HCT116 (cell line): ENCODE data around the gene DAAM2. TPM values are rescaled to one million over a fixed set of nuclear protein-coding genes. Genes with fewer than 3 reads are reported as not detected.

Source experiments
- ATAC-seq: fragments of 200-7000 bp; cut with Tn5 transposase; 2 replicates; pipeline ENCODE4 v1.9.1; 2020; ENCODE audit warnings: mild to moderate bottlenecking, moderate library complexity
- BruUV-seq: library from RNA; stranded (reverse); fragments of 400-500 nt; replicated peaks from 2 replicates; lab custom pipeline; 2021; lab: Mats Ljungman, UMichigan
- CTCF ChIA-PET: fragments of 300-600 bp; sonication (Branson Sonifier 250); formaldehyde crosslinking; loops from one replicate; lab custom pipeline; 2021; ENCODE audit warnings: antibody characterized with exemption; lab: Charles Lee
- POLR2A ChIA-PET: fragments of 300-600, 350-600 bp; sonication (Branson Sonifier 250); formaldehyde crosslinking; loops from one replicate; lab custom pipeline; 2021; ENCODE audit warnings: antibody characterized with exemption; lab: Charles Lee
- RAD21 ChIA-PET, 2 experiments: fragments of 300-600 bp; sonication (Branson Sonifier 250); formaldehyde crosslinking; loops; one replicate each; lab custom pipeline; 2023; ENCODE audit warnings: low total read pairs in 2 of 2; ENCODE audit not compliant: uncharacterized antibody in 2 of 2, unreplicated experiment in 2 of 2, low non-redundant PET in 1 of 2; lab: Charles Lee
- DNase-seq: peaks from one replicate; pipeline ENCODE4 v3.0.0-alpha.2; 2010; ENCODE audit warnings: low read depth, low spot score
- H2AFZ ChIP-seq: fragments of 200-600 bp; shearing (Covaris generic), sonication (generic); 2 replicates; pipeline ENCODE4 v1.6.1; 2017; ENCODE audit warnings: low read depth, mixed run types, mixed read lengths, antibody characterized with exemption, low read length; ENCODE audit not compliant: poor library complexity, severe bottlenecking
- H3K27ac ChIP-seq: 2 replicates; pipeline ENCODE4 v1.5.1; 2012; ENCODE audit warnings: low read depth, low read length
- H3K27me3 ChIP-seq: fragments of 200-600 bp; sonication (generic); 2 replicates; pipeline ENCODE4 v1.6.1; 2016; ENCODE audit warnings: mixed run types, low read length, mixed read lengths; ENCODE audit not compliant: insufficient read depth
- H3K36me3 ChIP-seq, 2 experiments: fragments of 200-500 bp in 1 of 2; fragments of 200-600 bp in 1 of 2; sonication (Bioruptor generic) in 1 of 2; sonication (generic) in 1 of 2; 2 replicates each; pipeline versions ENCODE4 v1.5.1 to v1.6.1; 2014 to 2016; ENCODE audit warnings: low read length in 2 of 2, inconsistent platforms in 1 of 2, mixed read lengths in 1 of 2, mixed run types in 1 of 2; ENCODE audit not compliant: insufficient read depth in 2 of 2, control insufficient read depth in 1 of 2
- H3K4me1 ChIP-seq, 2 experiments: fragments of 200-600 bp in 1 of 2; sonication (generic) in 1 of 2; 2 replicates each; pipeline versions ENCODE4 v1.5.1 to v1.6.1; 2012 to 2017; ENCODE audit warnings: low read length in 2 of 2, inconsistent platforms in 1 of 2, mild to moderate bottlenecking in 1 of 2, mixed read lengths in 1 of 2, mixed run types in 1 of 2, moderate library complexity in 1 of 2; ENCODE audit not compliant: insufficient read depth in 2 of 2, control insufficient read depth in 1 of 2
- H3K4me2 ChIP-seq: fragments of 200-600 bp; sonication (generic); 2 replicates; pipeline ENCODE4 v1.6.1; 2017; ENCODE audit warnings: mixed run types, low read length, mixed read lengths
- H3K4me3 ChIP-seq, 2 experiments: fragments of 200-600 bp in 1 of 2; sonication (generic) in 1 of 2; replicated peaks in 1 of 2; 2 replicates each; pipeline ENCODE4 v1.5.1; 2011 to 2016; ENCODE audit warnings: low read length in 2 of 2, control low read depth in 1 of 2, low read depth in 1 of 2, mild to moderate bottlenecking in 1 of 2, mixed read lengths in 1 of 2, mixed run types in 1 of 2
- H3K79me2 ChIP-seq: fragments of 200-600 bp; sonication (generic); 2 replicates; pipeline ENCODE4 v1.6.1; 2017; ENCODE audit warnings: mild to moderate bottlenecking, mixed run types, low read length, moderate library complexity, mixed read lengths; ENCODE audit not compliant: insufficient read depth
- H3K9ac ChIP-seq: fragments of 200-600 bp; sonication (generic); 2 replicates; pipeline ENCODE4 v1.6.1; 2016; ENCODE audit warnings: low read length, mixed read lengths
- H3K9me2 ChIP-seq: fragments of 200-600 bp; sonication (generic), shearing (Covaris generic); 2 replicates; pipeline ENCODE4 v1.6.1; 2017; ENCODE audit warnings: mixed run types, mild to moderate bottlenecking, moderate library complexity; ENCODE audit not compliant: insufficient read depth
- H3K9me3 ChIP-seq, 2 experiments: fragments of 200-500 bp in 1 of 2; fragments of 200-600 bp in 1 of 2; sonication (Bioruptor generic) in 1 of 2; sonication (generic) in 1 of 2; 2 replicates each; pipeline ENCODE4 v1.6.1; 2014 to 2017; ENCODE audit warnings: low read length in 2 of 2, mixed read lengths in 2 of 2, inconsistent platforms in 1 of 2, low read depth in 1 of 2, mild to moderate bottlenecking in 1 of 2, mixed run types in 1 of 2, moderate library complexity in 1 of 2; ENCODE audit not compliant: control insufficient read depth in 1 of 2, insufficient read depth in 1 of 2
- H4K20me1 ChIP-seq: fragments of 200-600 bp; sonication (generic), shearing (Covaris generic); 2 replicates; pipeline ENCODE4 v1.6.1; 2017; ENCODE audit warnings: mixed run types, mild to moderate bottlenecking, moderate library complexity; ENCODE audit not compliant: insufficient read depth
- CBX3 ChIP-seq: IDR thresholded peaks from 2 replicates; pipeline ENCODE4 v1.6.1; 2012; ENCODE audit warnings: low read depth
- CTCF ChIP-seq, 3 experiments: fragments of 200-600 bp in 1 of 3; sonication (generic) in 1 of 3; IDR thresholded peaks in 2 of 3; conservative IDR thresholded peaks in 1 of 3; 2 replicates each; pipeline ENCODE4 v1.5.1; 2012 to 2017; ENCODE audit warnings: low read depth in 2 of 3, low read length in 2 of 3, antibody characterized with exemption in 1 of 3, borderline replicate concordance in 1 of 3, control low read depth in 1 of 3, mild to moderate bottlenecking in 1 of 3, mixed read lengths in 1 of 3, mixed run types in 1 of 3, moderate library complexity in 1 of 3; ENCODE audit not compliant: insufficient read depth in 1 of 3
- FOSL1 ChIP-seq: IDR thresholded peaks from 2 replicates; pipeline ENCODE4 v1.6.1; 2012; ENCODE audit warnings: low read depth
- POLR2A ChIP-seq: IDR thresholded peaks from 2 replicates; pipeline ENCODE4 v1.7.0; 2011; ENCODE audit warnings: borderline replicate concordance; ENCODE audit not compliant: insufficient read depth, insufficient read length; ENCODE audit errors: extremely low read depth
- POLR2AphosphoS5 ChIP-seq: IDR thresholded peaks from 2 replicates; pipeline ENCODE4 v1.6.1; 2011; ENCODE audit warnings: mild to moderate bottlenecking, low read depth, low read length, moderate library complexity
- RAD21 ChIP-seq: IDR thresholded peaks from 2 replicates; pipeline ENCODE4 v1.6.1; 2012; ENCODE audit warnings: low read depth, mild to moderate bottlenecking
- SIN3A ChIP-seq: IDR thresholded peaks from 2 replicates; pipeline ENCODE4 v1.6.1; 2012; ENCODE audit warnings: low read depth
- SP1 ChIP-seq: IDR thresholded peaks from 2 replicates; pipeline ENCODE4 v1.6.1; 2012; ENCODE audit warnings: low read depth
- SRF ChIP-seq: IDR thresholded peaks from 2 replicates; pipeline ENCODE4 v1.6.1; 2012; ENCODE audit warnings: low read depth
- TCF7L2 ChIP-seq: IDR thresholded peaks from 2 replicates; pipeline ENCODE4 v1.7.0; 2011; ENCODE audit warnings: borderline replicate concordance, inconsistent platforms; ENCODE audit not compliant: insufficient read depth, insufficient read length; ENCODE audit errors: extremely low read depth
- YY1 ChIP-seq: IDR thresholded peaks from 2 replicates; pipeline ENCODE4 v1.6.1; 2011; ENCODE audit warnings: low read length, low read depth, moderate library complexity, mild to moderate bottlenecking; ENCODE audit not compliant: insufficient replicate concordance; ENCODE audit errors: extremely low read depth
- ZFX ChIP-seq: fragments of 450-650 bp; IDR thresholded peaks from 2 replicates; pipeline ENCODE4 v1.6.1; 2017
- ZNF274 ChIP-seq: fragments of 200-500 bp; sonication (Bioruptor generic); IDR thresholded peaks from 2 replicates; pipeline ENCODE4 v1.6.1; 2014; ENCODE audit warnings: mild to moderate bottlenecking, low read depth, low read length, inconsistent platforms
- intact Hi-C: fragments of 100-400 bp; cut with micrococcal nuclease; formaldehyde crosslinking; loops from 2 replicates; pipeline ENCODE4 v1.10.0; 2022
- total RNA-seq: library from RNA; stranded (reverse); gene quantifications from one replicate; pipeline ENCODE4 v1.2.1, GENCODE V29; 2021; ENCODE audit not compliant: unreplicated experiment
- TF ChIP-seq, protein P1 (sequence below): IDR thresholded peaks from 2 replicates; pipeline ENCODE4 v1.6.1; 2012
- TF ChIP-seq, protein P2 (sequence below): IDR thresholded peaks from 2 replicates; pipeline ENCODE4 v1.6.1; 2012
- TF ChIP-seq, protein P3 (sequence below): IDR thresholded peaks from 2 replicates; pipeline ENCODE4 v1.6.1; 2012; ENCODE audit warnings: low read depth
- TF ChIP-seq, protein P4 (sequence below): IDR thresholded peaks from 2 replicates; pipeline ENCODE4 v1.6.1; 2011; ENCODE audit warnings: mild to moderate bottlenecking, low read length, moderate library complexity; ENCODE audit not compliant: insufficient replicate concordance; ENCODE audit errors: extremely low read depth

Gene DAAM2
- total RNA-seq, 1 experiment from 2014 or later: not detected

- TF ChIP-seq, protein P1, sequence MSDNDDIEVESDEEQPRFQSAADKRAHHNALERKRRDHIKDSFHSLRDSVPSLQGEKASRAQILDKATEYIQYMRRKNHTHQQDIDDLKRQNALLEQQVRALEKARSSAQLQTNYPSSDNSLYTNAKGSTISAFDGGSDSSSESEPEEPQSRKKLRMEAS: no peak
These were observed 36.9 kb upstream of the DAAM2 start (continued) for GRCh38 chr6:39755231-39755630.

- ChIA-PET CTCF (no interaction called here), RAD21 (no interaction called here), POLR2A (no interaction called here)
- ATAC-seq (no peak), DNase-seq (no peak)
- no peaks in the 10 kb centered on the region for H3K79me2 ChIP-seq
- no peaks in the 10 kb centered on the region for H3K36me3 ChIP-seq
- no peak overlapping the region for H2AFZ ChIP-seq
- H3K9me2 ChIP-seq: no peaks in the 10 kb centered on the region
- no peak overlapping the region for H3K4me3 ChIP-seq
- intact Hi-C loops: no loop called here
- no peak overlapping the region for H3K27ac ChIP-seq
- no peak overlapping the region for H3K9ac ChIP-seq
- peaks cover 46% of the 10 kb centered on the region for H3K27me3 ChIP-seq
- BruUV-seq: no TSS peak
- TF ChIP-seq, protein P2, sequence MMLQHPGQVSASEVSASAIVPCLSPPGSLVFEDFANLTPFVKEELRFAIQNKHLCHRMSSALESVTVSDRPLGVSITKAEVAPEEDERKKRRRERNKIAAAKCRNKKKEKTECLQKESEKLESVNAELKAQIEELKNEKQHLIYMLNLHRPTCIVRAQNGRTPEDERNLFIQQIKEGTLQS: no peak
- TF ChIP-seq FOSL1 (no peak), POLR2AphosphoS5 (no peak), SP1 (no peak), CTCF (IDR thresholded peaks at IDR 0.05 in 2 of 3, conservative IDR thresholded peaks at IDR 0.05 in 1 of 3; ENCODE audit: borderline replicate concordance in 1 of 3, insufficient read depth in 1 of 3, low read depth in 2 of 3, low read length in 2 of 3) (no peak), SRF (no peak), TCF7L2 (no peak), RAD21 (no peak), CBX3 (no peak), ZNF274 (no peak), YY1 (no peak), ZFX (no peak), POLR2A (no peak), SIN3A (no peak)
- TF ChIP-seq, protein P3, sequence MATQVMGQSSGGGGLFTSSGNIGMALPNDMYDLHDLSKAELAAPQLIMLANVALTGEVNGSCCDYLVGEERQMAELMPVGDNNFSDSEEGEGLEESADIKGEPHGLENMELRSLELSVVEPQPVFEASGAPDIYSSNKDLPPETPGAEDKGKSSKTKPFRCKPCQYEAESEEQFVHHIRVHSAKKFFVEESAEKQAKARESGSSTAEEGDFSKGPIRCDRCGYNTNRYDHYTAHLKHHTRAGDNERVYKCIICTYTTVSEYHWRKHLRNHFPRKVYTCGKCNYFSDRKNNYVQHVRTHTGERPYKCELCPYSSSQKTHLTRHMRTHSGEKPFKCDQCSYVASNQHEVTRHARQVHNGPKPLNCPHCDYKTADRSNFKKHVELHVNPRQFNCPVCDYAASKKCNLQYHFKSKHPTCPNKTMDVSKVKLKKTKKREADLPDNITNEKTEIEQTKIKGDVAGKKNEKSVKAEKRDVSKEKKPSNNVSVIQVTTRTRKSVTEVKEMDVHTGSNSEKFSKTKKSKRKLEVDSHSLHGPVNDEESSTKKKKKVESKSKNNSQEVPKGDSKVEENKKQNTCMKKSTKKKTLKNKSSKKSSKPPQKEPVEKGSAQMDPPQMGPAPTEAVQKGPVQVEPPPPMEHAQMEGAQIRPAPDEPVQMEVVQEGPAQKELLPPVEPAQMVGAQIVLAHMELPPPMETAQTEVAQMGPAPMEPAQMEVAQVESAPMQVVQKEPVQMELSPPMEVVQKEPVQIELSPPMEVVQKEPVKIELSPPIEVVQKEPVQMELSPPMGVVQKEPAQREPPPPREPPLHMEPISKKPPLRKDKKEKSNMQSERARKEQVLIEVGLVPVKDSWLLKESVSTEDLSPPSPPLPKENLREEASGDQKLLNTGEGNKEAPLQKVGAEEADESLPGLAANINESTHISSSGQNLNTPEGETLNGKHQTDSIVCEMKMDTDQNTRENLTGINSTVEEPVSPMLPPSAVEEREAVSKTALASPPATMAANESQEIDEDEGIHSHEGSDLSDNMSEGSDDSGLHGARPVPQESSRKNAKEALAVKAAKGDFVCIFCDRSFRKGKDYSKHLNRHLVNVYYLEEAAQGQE: no peak
- TF ChIP-seq, protein P4, sequence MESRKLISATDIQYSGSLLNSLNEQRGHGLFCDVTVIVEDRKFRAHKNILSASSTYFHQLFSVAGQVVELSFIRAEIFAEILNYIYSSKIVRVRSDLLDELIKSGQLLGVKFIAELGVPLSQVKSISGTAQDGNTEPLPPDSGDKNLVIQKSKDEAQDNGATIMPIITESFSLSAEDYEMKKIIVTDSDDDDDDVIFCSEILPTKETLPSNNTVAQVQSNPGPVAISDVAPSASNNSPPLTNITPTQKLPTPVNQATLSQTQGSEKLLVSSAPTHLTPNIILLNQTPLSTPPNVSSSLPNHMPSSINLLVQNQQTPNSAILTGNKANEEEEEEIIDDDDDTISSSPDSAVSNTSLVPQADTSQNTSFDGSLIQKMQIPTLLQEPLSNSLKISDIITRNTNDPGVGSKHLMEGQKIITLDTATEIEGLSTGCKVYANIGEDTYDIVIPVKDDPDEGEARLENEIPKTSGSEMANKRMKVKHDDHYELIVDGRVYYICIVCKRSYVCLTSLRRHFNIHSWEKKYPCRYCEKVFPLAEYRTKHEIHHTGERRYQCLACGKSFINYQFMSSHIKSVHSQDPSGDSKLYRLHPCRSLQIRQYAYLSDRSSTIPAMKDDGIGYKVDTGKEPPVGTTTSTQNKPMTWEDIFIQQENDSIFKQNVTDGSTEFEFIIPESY: no peak
- no peak overlapping the region for H3K4me2 ChIP-seq
- no peaks in the 10 kb centered on the region for H3K9me3 ChIP-seq
- no peaks in the 10 kb centered on the region for H4K20me1 ChIP-seq
- H3K4me1 ChIP-seq: no peaks in the 10 kb centered on the region
These were observed 35.6 kb upstream of the DAAM2 start for GRCh38 chr6:39756582-39756981.
